Kidney capillary endothelial cell (primary cell): ENCODE measurements around the gene MAPK8IP1.

Source experiments
- DNase-seq: peaks from one replicate; pipeline ENCODE4 v3.0.0-alpha.2; 2018; ENCODE audit warnings: low spot score

Gene MAPK8IP1

GRCh38 chr11:45945397-45945999 is 60.0 kb downstream of the MAPK8IP1 start:
- no peak for DNase-seq

DNA sequence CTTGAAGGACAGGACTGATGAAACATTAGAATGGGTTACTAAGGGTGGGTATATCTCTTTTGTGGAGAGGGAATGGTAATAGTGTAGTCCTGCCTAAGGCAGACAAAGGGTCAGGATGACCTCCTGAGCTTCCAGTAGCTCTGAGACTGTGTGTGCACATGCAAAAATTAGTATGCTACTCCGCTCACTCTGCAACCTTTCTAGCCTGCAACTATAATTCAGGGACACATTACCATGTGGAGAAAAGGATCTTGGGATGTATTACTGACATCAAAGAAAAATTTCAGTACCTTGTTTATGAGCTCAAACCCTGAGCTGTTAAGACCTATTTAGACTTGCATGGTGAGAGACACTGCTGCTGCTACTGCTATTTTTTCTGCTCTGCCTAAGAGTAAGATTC is 62.4 kb downstream of the MAPK8IP1 start:
- no peak for DNase-seq

- DNase-seq, result no peak
Measured at GRCh38 chr11:45948356-45948755, 62.9 kb downstream of the MAPK8IP1 start.

GRCh38 chr11:45949992-45950407 is 64.5 kb downstream of the MAPK8IP1 start:
- DNase-seq, result no peak
